T47D (cell line): ENCODE data around the gene HOXA13.

Source experiments
- DNase-seq, 2 experiments: peaks; one replicate each; pipeline versions ENCODE4 v3.0.0 to v3.0.0-alpha.2; 2011 to 2012; ENCODE audit warnings: low read depth in 1 of 2, low spot score in 1 of 2
- JUND ChIP-seq: IDR thresholded peaks from 2 replicates; pipeline ENCODE4 v1.6.1; 2012; ENCODE audit warnings: low read depth
- in situ Hi-C: cut with HindIII; loops from 2 replicates; pipeline ENCODE4 v1.10.0; 2016; ENCODE audit warnings: low sequenced_read_pairs, low pct_unique_long_range_greater_than_20kb

The HOXA13 gene

GRCh38 chr7:27154901-27155815, 44.7 kb downstream of the HOXA13 start:
- in situ Hi-C loops = no loop called here
- no peak for TF ChIP-seq JUND
- DNase-seq = no peak

DNA sequence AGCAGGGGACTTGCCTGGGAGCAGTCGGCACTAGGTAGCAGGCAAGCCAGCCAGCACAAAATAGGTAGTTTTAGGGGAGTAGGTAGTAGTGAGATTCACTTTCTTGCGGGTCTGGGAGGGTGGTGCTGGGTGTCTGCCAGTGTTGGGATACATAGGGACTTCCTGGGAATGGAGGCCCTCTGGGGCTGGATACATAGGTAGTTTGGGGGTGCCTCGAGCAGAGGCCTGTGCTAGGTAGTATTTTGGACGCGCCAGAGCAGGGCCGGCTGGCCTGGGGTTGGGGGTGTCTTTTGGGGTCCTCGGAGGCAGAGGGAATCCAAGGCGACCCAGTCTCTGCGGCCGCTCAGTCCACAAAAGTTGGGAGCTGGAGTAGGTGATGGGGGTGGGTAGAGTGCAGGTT, 45.5 kb downstream of the HOXA13 start:
- DNase-seq = no peak
- no peak for TF ChIP-seq JUND
- in situ Hi-C loops = no loop called here

- no peak for TF ChIP-seq JUND
- in situ Hi-C loops = no loop called here
- DNase-seq = no peak
Measured at GRCh38 chr7:27153526-27153925, 46.4 kb downstream of the HOXA13 start.

- no peak for DNase-seq
- in situ Hi-C loops = no loop called here
- TF ChIP-seq JUND = no peak
Measured at GRCh38 chr7:27152816-27153442, 47.0 kb downstream of the HOXA13 start.

DNA sequence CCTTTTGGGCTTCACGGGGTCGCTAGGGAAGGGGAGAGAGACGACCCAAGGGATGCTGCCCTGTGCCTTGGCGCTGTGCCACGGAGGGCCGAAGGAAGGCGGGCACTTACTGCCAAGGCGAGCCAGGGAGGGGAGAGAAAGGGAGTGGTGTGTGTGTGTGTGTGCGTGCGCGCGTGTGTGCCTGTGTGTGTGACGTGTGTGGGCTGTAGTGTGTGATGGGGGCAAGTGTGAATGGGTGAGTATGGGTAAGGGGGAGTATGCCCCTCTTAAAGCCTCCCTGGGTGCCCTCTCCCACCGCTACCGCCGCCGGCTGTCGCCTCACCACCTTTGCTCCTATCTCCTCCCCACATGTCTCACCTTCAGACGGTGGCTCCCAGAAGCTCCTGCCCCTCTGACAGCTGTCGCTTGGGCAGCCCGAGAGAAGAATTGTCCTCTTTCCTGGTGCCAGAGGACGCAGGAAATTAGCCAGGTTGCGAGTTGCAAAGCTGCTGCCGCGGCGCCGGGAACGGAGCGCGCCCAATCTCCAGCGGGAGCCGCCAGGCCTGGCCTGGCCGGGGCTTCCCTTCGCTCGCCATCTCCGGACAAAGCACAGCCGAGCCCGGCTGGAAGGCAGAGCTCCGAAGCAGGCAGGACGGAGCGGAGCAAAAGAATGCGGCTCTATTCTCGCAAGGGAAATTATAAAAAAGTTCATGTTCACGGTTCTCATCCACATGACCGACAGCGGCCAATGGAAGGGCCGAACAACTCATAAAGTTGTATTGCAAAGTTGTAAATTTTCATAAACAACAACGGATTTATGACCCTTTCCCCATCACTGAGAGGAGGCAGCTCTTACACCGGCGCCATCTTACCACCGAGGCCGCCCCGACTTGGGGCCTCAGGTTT, 47.7 kb downstream of the HOXA13 start, which contains the start of gene HOXA3:
HOXA3 (minus strand) TSS at position 653 of the 885 bp plus-strand sequence. CDS start 41,943 bp downstream, outside the sequence.
- in situ Hi-C loops = no loop called here
- no peak for DNase-seq
- TF ChIP-seq JUND = no peak

DNA sequence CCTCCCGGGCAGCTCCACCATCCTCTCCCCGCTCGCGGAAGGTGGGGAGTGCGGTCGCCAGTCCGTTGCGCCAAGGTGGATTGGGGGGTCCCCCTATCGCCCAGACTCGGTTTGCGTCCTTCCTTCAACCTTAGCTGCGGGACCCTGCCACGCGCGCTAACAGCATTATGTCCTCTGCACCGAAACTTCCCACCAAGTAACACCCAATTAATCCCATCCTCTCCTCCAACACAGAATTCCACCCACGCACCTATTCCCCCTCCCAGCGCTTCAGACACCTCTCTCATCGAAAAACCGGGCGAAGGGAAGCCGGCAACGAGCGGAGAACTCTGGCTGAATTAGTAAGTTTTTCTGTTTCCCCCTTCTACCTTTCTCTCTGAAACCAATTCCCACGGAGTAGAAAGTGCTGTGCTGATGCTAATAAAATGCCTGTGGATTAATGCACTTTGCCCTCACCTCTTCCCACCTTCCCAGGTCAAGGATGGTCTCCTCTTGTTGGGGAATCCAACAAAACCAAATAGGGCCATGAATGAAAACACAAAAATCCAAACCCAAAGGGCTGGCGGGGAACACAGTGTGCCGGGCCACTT, 48.5 kb downstream of the HOXA13 start:
- DNase-seq = no peak
- in situ Hi-C loops = no loop called here
- no peak for TF ChIP-seq JUND

DNA sequence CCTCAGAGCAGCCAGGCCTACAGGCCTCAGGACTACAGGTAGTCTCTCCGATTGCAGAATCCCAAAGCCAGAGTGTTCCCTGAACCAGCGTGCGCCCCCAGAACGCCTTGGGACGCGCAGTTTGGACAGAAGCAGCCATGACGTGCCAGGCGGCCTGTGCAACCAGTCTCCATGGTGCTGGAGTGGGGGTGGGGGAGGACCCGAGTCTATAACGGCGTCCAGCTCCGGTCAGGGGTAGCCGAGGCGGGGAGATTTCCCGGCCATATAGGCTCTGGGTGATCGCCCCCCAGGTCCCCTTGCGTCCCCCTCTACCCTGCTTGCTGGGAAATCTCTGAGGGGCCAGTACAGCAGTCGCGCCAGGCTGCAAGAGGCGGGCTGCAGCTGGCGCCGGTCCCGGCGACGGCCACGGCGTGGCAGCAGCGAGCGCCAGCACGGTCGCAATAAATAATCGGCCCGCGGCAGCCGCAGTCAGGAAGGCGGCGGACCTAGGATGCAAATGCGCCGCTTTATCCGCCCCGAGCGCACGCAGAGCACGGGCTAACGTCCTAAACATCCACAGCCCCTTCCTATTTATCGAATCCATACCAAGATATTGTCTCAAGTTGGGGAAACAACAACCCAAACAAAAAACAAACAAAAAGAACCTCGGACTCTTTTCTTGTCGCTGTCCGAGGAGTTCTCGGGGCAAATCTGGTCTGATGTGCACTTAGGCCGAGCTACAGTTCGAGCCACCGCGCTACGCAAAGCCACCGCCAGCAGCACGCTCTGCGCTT, 49.1 kb downstream of the HOXA13 start:
- DNase-seq = peak; percentile 72 to 95
- in situ Hi-C loops = no loop called here
- TF ChIP-seq JUND = no peak

- in situ Hi-C loops = no loop called here
- no peak for TF ChIP-seq JUND
- DNase-seq = no peak
Measured at GRCh38 chr7:27149842-27150567, 49.9 kb downstream of the HOXA13 start.

DNA sequence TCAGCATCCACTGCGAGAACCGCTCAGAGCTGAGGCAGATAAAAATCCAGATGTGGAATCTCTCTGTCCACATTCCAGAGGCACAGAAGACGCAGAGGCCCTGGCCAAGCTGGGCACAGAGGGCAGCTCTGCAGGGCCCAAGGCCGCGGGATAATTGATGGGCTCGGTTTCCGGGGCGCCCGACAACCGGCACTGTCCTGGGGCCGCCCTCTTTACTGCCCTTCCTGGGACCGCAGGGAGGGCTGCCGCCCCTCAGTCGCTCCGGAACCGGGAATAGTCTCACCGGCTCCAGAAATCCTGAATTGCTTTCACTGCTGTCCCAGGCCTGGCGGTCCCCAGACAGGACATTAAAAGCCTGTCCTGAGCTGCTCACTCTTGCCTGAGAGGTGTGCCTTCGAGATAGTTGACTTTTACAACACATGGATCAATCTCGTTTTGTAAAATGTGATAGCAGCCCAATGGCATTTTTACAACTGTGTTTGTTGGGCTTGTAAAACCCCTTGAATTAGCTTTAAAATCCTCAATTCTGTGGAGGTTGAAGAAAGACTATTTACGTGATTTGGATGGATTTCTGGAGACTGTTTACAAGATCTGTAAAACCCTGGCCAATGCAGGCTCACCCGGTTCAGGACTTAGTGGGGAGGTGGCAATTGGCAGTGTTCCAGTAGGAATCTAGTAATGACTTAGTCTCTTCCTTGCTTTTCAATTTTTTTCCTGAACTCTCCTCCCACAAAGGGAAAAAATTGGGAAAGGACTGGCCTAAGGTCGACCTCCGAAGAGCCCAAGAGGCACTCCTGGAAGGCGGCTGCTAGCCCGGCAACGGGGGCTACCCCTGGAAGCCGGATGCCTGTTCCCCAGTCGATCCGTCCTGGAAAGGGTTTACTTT, 50.9 kb downstream of the HOXA13 start:
- in situ Hi-C loops = no loop called here
- no peak for TF ChIP-seq JUND
- DNase-seq = no peak
